AG04450 (cell line): ENCODE measurements around the gene LLCFC1. TPM values are rescaled to one million over a fixed set of nuclear protein-coding genes. Genes with fewer than 3 reads are reported as not detected.
"Not testable (repeated sequence)": the region's sequence is repeated elsewhere in the genome, so short reads cannot be mapped to it uniquely, and the experiment has no call there.

Experiments
- CTCF ChIA-PET: fragments of 300-600, 350-600 bp; formaldehyde crosslinking; extraction: SDS; loops from one replicate; lab custom pipeline; 2022; ENCODE audit warnings: antibody characterized with exemption, inconsistent platforms; lab: Charles Lee
- POLR2A ChIA-PET: fragments of 350-600 bp; formaldehyde crosslinking; extraction: SDS; loops from one replicate; lab custom pipeline; 2021; ENCODE audit warnings: antibody characterized with exemption, inconsistent platforms; lab: Yijun Ruan, JAX
- DNase-seq: peaks from one replicate; pipeline ENCODE4 v3.0.0-alpha.2; 2011; ENCODE audit warnings: low read depth, low spot score
- H3K27ac ChIP-seq: one replicate; pipeline ENCODE4 v1.5.1; 2012; ENCODE audit warnings: low read depth, low read length, control low read depth
- H3K27me3 ChIP-seq: one replicate; pipeline ENCODE4 v1.6.0; 2012; ENCODE audit warnings: low read length; ENCODE audit not compliant: control insufficient read depth, insufficient read depth
- H3K4me3 ChIP-seq: 2 replicates; pipeline ENCODE4 v1.5.1; 2011; ENCODE audit warnings: mild to moderate bottlenecking, low read depth, low read length, control low read depth
- H3K9me3 ChIP-seq: 2 replicates; pipeline ENCODE4 v1.5.1; 2012; ENCODE audit warnings: low read length; ENCODE audit not compliant: control insufficient read depth, insufficient read depth
- CTCF ChIP-seq: IDR thresholded peaks from 2 replicates; pipeline ENCODE4 v1.5.1; 2011; ENCODE audit warnings: low read depth, low read length, control low read depth, inconsistent platforms
- polyA plus RNA-seq: library from polyadenylated mRNA; depleted of rRNA; stranded (reverse); fragments of >200 nt; gene quantifications from 2 replicates; pipeline ENCODE4 v1.2.3, GENCODE V29; 2011; rRNA removed

The LLCFC1 gene
- polyA plus RNA-seq, 1 experiment: not detected

- ChIA-PET POLR2A (no interaction called here), CTCF (no interaction called here)
- Histone ChIP-seq H3K9me3 (no peaks in the 10 kb centered on the region; the same call in 1 of the 2 replicates), H3K27me3 (no peaks in the 10 kb centered on the region), H3K4me3 (no peak overlapping the region), H3K27ac (no peak overlapping the region)
- no peak for TF ChIP-seq CTCF
- no peak for DNase-seq
Measured at GRCh38 chr7:142974626-142975025, 35.3 kb downstream of the LLCFC1 start.

- H3K27ac ChIP-seq, DNase-seq, POLR2A ChIA-PET, H3K9me3 ChIP-seq, H3K27me3 ChIP-seq, H3K4me3 ChIP-seq: not testable (repeated sequence)
- CTCF ChIA-PET: interaction anchor here (1.0 kb wide), 1 partner anchor 8 kb away, joined by 3 read pairs; no protein-coding TSS in a partner anchor
Measured at GRCh38 chr7:142978402-142978801, 39.1 kb downstream of the LLCFC1 start.

- H3K4me3 ChIP-seq: no peak overlapping the region
- H3K27me3 ChIP-seq: no peaks in the 10 kb centered on the region
- TF ChIP-seq CTCF: no peak
- H3K27ac ChIP-seq: no peak overlapping the region
- ChIA-PET CTCF (no interaction called here), POLR2A (no interaction called here)
- H3K9me3 ChIP-seq: peaks cover 11% of the 10 kb centered on the region
- no peak for DNase-seq
Measured at GRCh38 chr7:142983825-142984224, 44.5 kb downstream of the LLCFC1 start.

GRCh38 chr7:142984297-142984696 is 45.0 kb downstream of the LLCFC1 start:
- Histone ChIP-seq H3K4me3 (no peak overlapping the region), H3K27ac (no peak overlapping the region), H3K9me3 (peaks cover 11% of the 10 kb centered on the region), H3K27me3 (no peaks in the 10 kb centered on the region)
- ChIA-PET CTCF (no interaction called here), POLR2A (no interaction called here)
- DNase-seq: no peak
- no peak for TF ChIP-seq CTCF

Other genes with a start within 250 kb of the LLCFC1 start
- gene PRSS1, start 190.0 kb upstream of the LLCFC1 start, polyA plus RNA-seq: not detected in 2 replicates
- gene PRSS2, start 168.5 kb upstream of the LLCFC1 start, polyA plus RNA-seq: not detected in 2 replicates
- gene EPHB6, start 84.4 kb upstream of the LLCFC1 start, polyA plus RNA-seq: 0.51 and 0.55 TPM in 2 replicates
- not detected in 2 replicates for gene TRPV6, start 53.7 kb upstream of the LLCFC1 start, polyA plus RNA-seq
- not detected in 2 replicates for gene TRPV5, start 5.7 kb upstream of the LLCFC1 start, polyA plus RNA-seq
- 0.06 and 0.09 TPM in 2 replicates for gene KEL, start 22.9 kb downstream of the LLCFC1 start, polyA plus RNA-seq
- gene OR9A2, start 87.6 kb downstream of the LLCFC1 start, polyA plus RNA-seq: not detected in 2 replicates
- not detected in 2 replicates for gene OR6V1, start 112.9 kb downstream of the LLCFC1 start, polyA plus RNA-seq
- gene PIP, start 192.6 kb downstream of the LLCFC1 start, polyA plus RNA-seq: not detected in 2 replicates
- gene TAS2R39, start 243.9 kb downstream of the LLCFC1 start, polyA plus RNA-seq: not detected in 2 replicates